Transverse colon (tissue), 4 donors: ENCODE results near the gene LIPN.

Source experiments
- CTCF ChIP-seq, 5 experiments: fragments of 200-600 bp in 3 of 5; fragments of 450-650 bp in 2 of 5; sonication (generic) in 3 of 5; IDR thresholded peaks; 1 replicate in 2 of 5; 2 replicates in 3 of 5; pipeline ENCODE4 v1.5.1; 2016 to 2017; ENCODE audit warnings: antibody characterized with exemption in 5 of 5, inconsistent platforms in 3 of 5, mild to moderate bottlenecking in 2 of 5, moderate library complexity in 1 of 5
- EP300 ChIP-seq: sonication (generic); formaldehyde crosslinking; IDR thresholded peaks from one replicate; pipeline ENCODE4 v1.6.1; 2017; ENCODE audit warnings: antibody characterized with exemption, low read depth
- POLR2A ChIP-seq: fragments of 450-650 bp; IDR thresholded peaks from one replicate; pipeline ENCODE4 v1.6.1; 2016; ENCODE audit warnings: antibody characterized with exemption, mild to moderate bottlenecking, moderate library complexity
- POLR2AphosphoS5 ChIP-seq, 3 donors: sonication (generic); formaldehyde crosslinking; IDR thresholded peaks; one replicate each; pipeline ENCODE4 v1.6.1; 2016; ENCODE audit warnings: antibody characterized with exemption in 3 of 3

- TF ChIP-seq CTCF (IDR thresholded peaks at IDR 0.05) (no peak), EP300 (no peak), POLR2A (no peak), POLR2AphosphoS5 (IDR thresholded peaks at IDR 0.05) (no peak)
These were observed 49.8 kb downstream of the LIPN start for GRCh38 chr10:88809621-88810020.
